Nephron (organoid): ENCODE measurements around the gene PDGFA.

Source experiments
- H3K27ac Mint-ChIP-seq, 3 experiments: 2 replicates each; pipeline ENCODE4 v1.8.0; 2020; ENCODE audit warnings: mixed read lengths in 3 of 3, mild to moderate bottlenecking in 2 of 3, moderate library complexity in 1 of 3
- H3K27me3 Mint-ChIP-seq: 2 replicates; pipeline ENCODE4 v1.8.0; 2021; ENCODE audit warnings: low read depth, mild to moderate bottlenecking, moderate library complexity, mixed read lengths
- H3K36me3 Mint-ChIP-seq: 2 replicates; pipeline ENCODE4 v1.8.0; 2020; ENCODE audit warnings: low read depth, mixed read lengths
- H3K4me1 Mint-ChIP-seq: 2 replicates; pipeline ENCODE4 v1.8.0; 2020; ENCODE audit warnings: mixed read lengths
- H3K4me3 Mint-ChIP-seq, 3 experiments: 2 replicates each; pipeline ENCODE4 v1.8.0; 2020; ENCODE audit warnings: mild to moderate bottlenecking in 3 of 3, mixed read lengths in 3 of 3, moderate library complexity in 2 of 3
- H3K9me3 Mint-ChIP-seq: 2 replicates; pipeline ENCODE4 v1.8.0; 2020; ENCODE audit warnings: mixed read lengths
- TF ChIP-seq, protein P1 (sequence below), 3 experiments: fragments of 200-600 bp; sonication (generic); IDR thresholded peaks; one replicate each; pipeline ENCODE4 v1.5.0; 2021; ENCODE audit warnings: antibody characterized with exemption in 3 of 3; ENCODE audit not compliant: unreplicated experiment in 3 of 3

Gene PDGFA

GRCh38 chr7:494906-495305, 24.7 kb downstream of the PDGFA start:
- Mint-ChIP-seq H3K9me3 (no peaks in the 10 kb centered on the region), H3K4me1 (peaks cover 20% of the 10 kb centered on the region), H3K36me3 (peaks cover 18% of the 10 kb centered on the region), H3K27me3 (peaks cover 6% of the 10 kb centered on the region), H3K27ac (no peak overlapping the region), H3K4me3 (no peak overlapping the region)
- TF ChIP-seq, protein P1, sequence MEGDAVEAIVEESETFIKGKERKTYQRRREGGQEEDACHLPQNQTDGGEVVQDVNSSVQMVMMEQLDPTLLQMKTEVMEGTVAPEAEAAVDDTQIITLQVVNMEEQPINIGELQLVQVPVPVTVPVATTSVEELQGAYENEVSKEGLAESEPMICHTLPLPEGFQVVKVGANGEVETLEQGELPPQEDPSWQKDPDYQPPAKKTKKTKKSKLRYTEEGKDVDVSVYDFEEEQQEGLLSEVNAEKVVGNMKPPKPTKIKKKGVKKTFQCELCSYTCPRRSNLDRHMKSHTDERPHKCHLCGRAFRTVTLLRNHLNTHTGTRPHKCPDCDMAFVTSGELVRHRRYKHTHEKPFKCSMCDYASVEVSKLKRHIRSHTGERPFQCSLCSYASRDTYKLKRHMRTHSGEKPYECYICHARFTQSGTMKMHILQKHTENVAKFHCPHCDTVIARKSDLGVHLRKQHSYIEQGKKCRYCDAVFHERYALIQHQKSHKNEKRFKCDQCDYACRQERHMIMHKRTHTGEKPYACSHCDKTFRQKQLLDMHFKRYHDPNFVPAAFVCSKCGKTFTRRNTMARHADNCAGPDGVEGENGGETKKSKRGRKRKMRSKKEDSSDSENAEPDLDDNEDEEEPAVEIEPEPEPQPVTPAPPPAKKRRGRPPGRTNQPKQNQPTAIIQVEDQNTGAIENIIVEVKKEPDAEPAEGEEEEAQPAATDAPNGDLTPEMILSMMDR (IDR thresholded peaks at IDR 0.05; ENCODE audit: unreplicated experiment in 3 of 3) = no peak

- Mint-ChIP-seq H3K4me3 (no peak overlapping the region), H3K27me3 (peaks cover 6% of the 10 kb centered on the region), H3K4me1 (peaks cover 25% of the 10 kb centered on the region), H3K9me3 (no peaks in the 10 kb centered on the region), H3K27ac (no peak overlapping the region), H3K36me3 (peaks cover 14% of the 10 kb centered on the region)
- TF ChIP-seq, protein P1 (IDR thresholded peaks at IDR 0.05; ENCODE audit: unreplicated experiment in 3 of 3) = no peak
Measured at GRCh38 chr7:494259-494687, 25.4 kb downstream of the PDGFA start.

DNA sequence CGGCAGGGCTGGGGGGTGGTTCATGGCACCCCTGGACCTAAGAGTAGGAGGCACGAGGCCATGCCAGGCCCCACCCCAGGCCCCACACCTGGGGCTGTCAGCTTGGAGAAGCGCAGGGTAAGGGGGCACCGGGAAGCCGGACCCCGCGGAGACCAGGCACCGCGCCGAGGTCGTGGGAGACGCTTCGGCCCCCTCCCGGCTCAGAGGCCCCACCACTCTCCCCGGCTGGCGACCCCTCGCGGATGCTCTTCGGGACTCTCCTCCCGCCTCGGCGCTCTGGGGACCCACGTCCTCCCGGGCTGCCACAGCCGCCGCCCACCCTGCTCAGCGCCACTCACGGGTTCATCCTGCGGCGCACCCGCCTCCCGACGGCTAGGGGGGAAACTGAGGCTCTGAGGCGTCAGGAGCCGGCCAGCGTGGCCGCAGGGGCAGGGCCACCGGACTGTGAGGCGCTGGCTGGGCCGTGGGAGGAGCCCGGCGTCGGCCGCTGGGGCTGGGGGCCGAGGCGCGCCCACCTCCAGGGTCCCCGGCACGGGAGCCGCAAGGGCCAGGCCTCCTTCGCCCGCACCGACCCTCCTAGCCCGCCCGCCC, 25.9 kb downstream of the PDGFA start:
- H3K27me3 Mint-ChIP-seq = peaks cover 6% of the 10 kb centered on the region
- H3K4me1 Mint-ChIP-seq = peaks cover 28% of the 10 kb centered on the region
- no peaks in the 10 kb centered on the region for H3K9me3 Mint-ChIP-seq
- TF ChIP-seq, protein P1 (IDR thresholded peaks at IDR 0.05; ENCODE audit: unreplicated experiment in 3 of 3) = no peak
- H3K4me3 Mint-ChIP-seq = no peak overlapping the region
- peaks cover 14% of the 10 kb centered on the region for H3K36me3 Mint-ChIP-seq
- H3K27ac Mint-ChIP-seq = no peak overlapping the region

DNA sequence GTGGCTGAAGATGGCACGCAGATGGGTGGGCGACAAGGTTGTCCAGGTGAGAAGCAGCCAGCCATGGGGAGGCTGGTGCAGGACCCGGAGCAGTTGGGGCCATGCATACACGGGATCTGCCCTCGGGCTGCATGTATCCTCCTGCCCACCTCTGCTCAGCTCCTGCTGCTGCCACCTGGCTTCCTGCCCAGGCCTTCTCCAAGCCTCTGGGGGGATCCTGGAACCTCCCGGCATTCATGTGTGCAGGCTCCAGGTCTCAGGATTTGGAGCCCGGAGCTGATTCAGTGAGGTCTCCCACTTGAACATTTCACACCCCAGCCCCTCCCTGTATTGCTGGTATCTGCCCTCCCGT, 27.0 kb downstream of the PDGFA start:
- TF ChIP-seq, protein P1 (IDR thresholded peaks at IDR 0.05; ENCODE audit: unreplicated experiment in 3 of 3) = no peak

GRCh38 chr7:491958-492713, 27.5 kb downstream of the PDGFA start:
- H3K4me1 Mint-ChIP-seq = peaks cover 32% of the 10 kb centered on the region
- no peaks in the 10 kb centered on the region for H3K9me3 Mint-ChIP-seq
- peak overlapping the region in 1 of 3 experiments; percentile 31 for H3K27ac Mint-ChIP-seq
- TF ChIP-seq, protein P1 (IDR thresholded peaks at IDR 0.05; ENCODE audit: unreplicated experiment in 3 of 3) = no peak
- no peak overlapping the region for H3K4me3 Mint-ChIP-seq
- peaks cover 3% of the 10 kb centered on the region for H3K36me3 Mint-ChIP-seq
- peaks cover 6% of the 10 kb centered on the region for H3K27me3 Mint-ChIP-seq

More for the DNA sequence above, 27.0 kb downstream of the PDGFA start:
- Mint-ChIP-seq H3K36me3 (peaks cover 8% of the 10 kb centered on the region), H3K27ac (peak overlapping the region in 2 of 3 experiments; percentile 47 to 48), H3K4me3 (no peak overlapping the region), H3K9me3 (no peaks in the 10 kb centered on the region), H3K4me1 (peaks cover 30% of the 10 kb centered on the region), H3K27me3 (peaks cover 6% of the 10 kb centered on the region)
